GM12865 (cell line): ENCODE results near the gene ART3.
"Not testable (repeated sequence)": the region's sequence is repeated elsewhere in the genome, so short reads cannot be mapped to it uniquely, and the experiment has no call there.

ENCODE experiments used
- DNase-seq: peaks from one replicate; pipeline ENCODE4 v3.0.0; 2010; ENCODE audit warnings: low read depth
- H3K4me3 ChIP-seq: 2 replicates; pipeline ENCODE4 v1.5.1; 2011; ENCODE audit warnings: mild to moderate bottlenecking, low read depth, low read length, control low read depth
- CTCF ChIP-seq: IDR thresholded peaks from 2 replicates; pipeline ENCODE4 v1.5.1; 2011; ENCODE audit warnings: low read length, control low read depth, low read depth, inconsistent platforms; ENCODE audit not compliant: insufficient read depth; ENCODE audit errors: missing control alignments

Gene ART3

GRCh38 chr4:76074468-76074867 is at the start of gene ART3:
Gene ART3 (plus strand): TSS chr4:76074709. CDS start chr4:76075890, 1,181 bp downstream.
- no peak for DNase-seq
- no peak within 1 kb of the TSS for H3K4me3 ChIP-seq
- TF ChIP-seq CTCF, result no peak

DNA sequence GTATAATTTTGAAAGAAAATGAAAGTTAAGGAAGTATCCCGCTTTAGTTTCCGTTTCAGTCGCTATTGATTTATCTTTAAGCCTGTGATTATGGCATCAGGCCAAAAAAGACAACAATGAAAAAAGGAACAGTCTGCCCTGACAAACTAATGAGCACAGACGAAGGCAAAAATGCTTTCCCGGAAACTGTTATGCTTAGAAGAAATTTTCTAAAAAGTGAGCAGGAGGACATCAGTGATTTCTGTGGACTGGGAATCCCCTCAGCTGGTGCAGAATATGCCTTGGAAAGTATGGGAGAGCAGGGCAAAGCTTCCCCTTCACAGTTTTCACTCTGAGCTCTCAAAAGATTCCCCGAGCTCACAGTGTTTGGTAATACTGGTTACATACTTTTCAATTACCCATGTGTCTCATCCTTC is 46.2 kb upstream of the ART3 start:
- no peak for DNase-seq
- H3K4me3 ChIP-seq, result no peak overlapping the region
- TF ChIP-seq CTCF, result no peak

DNA sequence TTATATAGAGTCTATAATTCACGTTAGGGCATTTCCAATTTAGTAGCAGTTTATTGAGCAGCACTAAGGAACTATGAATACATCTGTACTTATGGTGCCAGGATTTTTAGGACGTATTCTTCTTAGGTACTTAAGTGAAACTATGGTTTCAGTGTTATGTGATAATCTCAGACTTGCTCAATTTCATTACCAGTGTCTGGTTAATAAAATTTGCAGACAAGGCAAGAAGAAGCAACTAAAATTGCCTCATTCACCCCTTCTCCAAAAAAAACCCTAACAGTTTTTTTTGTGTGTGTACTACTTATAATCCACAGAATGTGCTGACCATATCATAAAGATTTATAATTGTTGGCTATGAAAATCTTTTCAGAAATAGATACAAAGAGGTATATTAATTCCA is 45.2 kb upstream of the ART3 start:
- DNase-seq, result no peak
- TF ChIP-seq CTCF, result no peak
- no peak overlapping the region for H3K4me3 ChIP-seq

GRCh38 chr4:76035141-76035540 is 39.4 kb upstream of the ART3 start:
- TF ChIP-seq CTCF, result no peak
- no peak overlapping the region for H3K4me3 ChIP-seq
- no peak for DNase-seq

- no peak for TF ChIP-seq CTCF
- no peak within 1 kb of the TSS for H3K4me3 ChIP-seq
- DNase-seq, result no peak
These were observed 38.6 kb upstream of the ART3 start, which contains the start of gene CXCL11 for GRCh38 chr4:76035799-76036380. Gene CXCL11 (minus strand): TSS chr4:76036070. CDS start chr4:76035987, 83 bp downstream.

- no peak for DNase-seq
- no peak for TF ChIP-seq CTCF
- no peak overlapping the region for H3K4me3 ChIP-seq
These were observed 37.7 kb upstream of the ART3 start for GRCh38 chr4:76036855-76037254.

GRCh38 chr4:76042241-76042998 is 32.1 kb upstream of the ART3 start:
- DNase-seq, H3K4me3 ChIP-seq: not testable (repeated sequence)

DNA sequence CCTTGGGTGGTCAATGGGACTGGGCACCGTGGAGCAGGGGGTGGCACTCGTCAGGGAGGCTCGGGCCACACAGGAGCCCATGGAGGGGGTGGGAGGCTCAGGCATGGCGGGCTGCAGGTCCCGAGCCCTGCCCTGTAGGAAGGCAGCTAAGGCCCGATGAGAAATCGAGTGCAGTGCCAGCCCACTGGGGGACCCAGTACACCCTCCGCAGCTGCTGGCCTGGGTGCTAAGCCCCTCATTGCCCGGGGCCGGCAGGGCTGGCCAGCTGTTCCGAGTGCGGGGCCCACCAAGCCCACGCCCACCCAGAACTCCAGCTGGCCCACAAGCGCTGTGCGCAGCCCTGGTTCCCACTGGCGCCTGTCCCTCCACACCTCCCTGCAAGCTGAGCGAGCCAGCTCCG is 31.2 kb upstream of the ART3 start:
- DNase-seq, H3K4me3 ChIP-seq: not testable (repeated sequence)

- not testable (repeated sequence) for H3K4me3 ChIP-seq, DNase-seq
These were observed 29.8 kb upstream of the ART3 start for GRCh38 chr4:76044686-76045085.

DNA sequence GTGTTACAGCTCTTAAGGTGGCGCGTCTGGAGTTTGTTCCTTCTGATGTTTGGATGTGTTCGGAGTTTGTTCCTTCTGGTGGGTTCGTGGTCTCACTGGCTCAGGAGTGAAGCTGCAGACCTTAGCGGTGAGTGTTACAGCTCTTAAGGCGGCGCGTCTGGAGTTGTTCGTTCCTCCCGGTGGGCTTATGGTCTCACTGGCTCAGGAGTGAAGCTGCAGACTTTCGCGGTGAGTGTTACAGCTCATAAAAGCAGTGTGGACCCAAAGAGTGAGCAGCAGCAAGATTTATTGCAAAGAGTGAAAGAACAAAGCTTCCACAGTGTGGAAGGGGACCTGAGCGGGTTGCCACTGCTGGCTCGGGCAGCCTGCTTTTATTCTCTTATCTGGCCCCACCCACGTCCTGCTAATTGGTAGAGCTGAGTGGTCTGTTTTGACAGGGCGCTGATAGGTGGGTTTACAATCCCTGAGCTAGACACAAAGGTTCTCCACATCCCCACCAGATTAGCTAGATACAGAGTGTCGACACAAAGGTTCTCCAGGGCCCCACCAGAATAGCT is 24.6 kb upstream of the ART3 start:
- not testable (repeated sequence) for DNase-seq, H3K4me3 ChIP-seq

DNA sequence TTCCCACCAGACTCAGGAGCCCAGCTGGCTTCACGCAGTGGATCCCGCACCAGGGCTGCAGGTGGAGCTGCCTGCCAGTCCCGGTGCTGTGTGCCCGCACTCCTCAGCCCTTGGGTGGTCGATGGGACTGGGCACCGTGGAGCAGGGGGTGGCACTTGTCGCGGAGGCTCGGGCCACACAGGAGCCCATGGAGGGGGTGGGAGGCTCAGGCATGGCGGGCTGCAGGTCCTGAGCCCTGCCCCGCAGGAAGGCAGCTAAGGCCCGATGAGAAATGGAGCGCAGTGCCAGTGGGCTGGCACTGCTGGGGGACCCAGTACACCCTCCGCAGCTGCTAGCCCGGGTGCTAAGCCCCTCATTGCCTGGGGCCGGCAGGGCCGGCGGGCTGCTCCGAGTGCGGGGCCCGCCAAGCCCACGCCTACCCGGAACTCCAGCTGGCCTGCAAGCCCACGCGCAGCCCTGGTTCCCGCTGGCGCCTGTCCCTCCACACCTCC is 23.9 kb upstream of the ART3 start:
- DNase-seq, H3K4me3 ChIP-seq: not testable (repeated sequence)
